ENCODE results near the gene EPHB1. TPM values are rescaled to one million over a fixed set of nuclear protein-coding genes. Genes with fewer than 3 reads are reported as not detected.

The EPHB1 gene
- total RNA-seq, 1 donor from 2014 or later = 1.6 TPM

- no peak overlapping the region for H3K4me3 ChIP-seq
- no peak for TF ChIP-seq CTCF (IDR thresholded peaks at IDR 0.05)
- H3K4me1 ChIP-seq = no peaks in the 10 kb centered on the region
- DNase-seq = no peak
- ATAC-seq = no peak
- H3K9me3 ChIP-seq = no peaks in the 10 kb centered on the region
- intact Hi-C loops (cut with DNase I) = no loop called here
- no peaks in the 10 kb centered on the region for H3K36me3 ChIP-seq
- no peaks in the 10 kb centered on the region for H3K27me3 ChIP-seq
- H3K27ac ChIP-seq = no peak overlapping the region
Measured at GRCh38 chr3:135215516-135215915, 420.5 kb downstream of the EPHB1 start.

DNA sequence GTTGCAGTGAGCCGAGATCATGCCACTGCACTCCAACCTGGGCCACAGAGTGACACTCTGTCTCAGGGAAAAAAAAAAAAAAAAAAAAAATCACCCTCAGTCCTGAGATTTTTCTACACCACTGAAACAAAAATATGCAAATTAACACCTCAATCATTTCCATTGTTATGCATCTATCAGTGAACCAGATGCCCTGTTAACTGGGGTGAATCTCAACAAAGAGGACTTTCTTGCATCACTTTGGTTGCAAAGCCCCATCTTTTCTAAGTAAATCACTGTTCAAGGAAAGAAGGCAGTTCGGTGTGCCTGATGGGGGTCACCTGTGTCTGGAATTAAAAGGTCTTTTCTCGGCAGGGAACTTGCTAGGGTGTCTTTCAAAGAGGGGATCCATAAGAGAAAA lies 421.6 kb downstream of the EPHB1 start:
- no peak for TF ChIP-seq CTCF (IDR thresholded peaks at IDR 0.05)
- Histone ChIP-seq H3K27me3 (no peaks in the 10 kb centered on the region), H3K4me3 (no peak overlapping the region), H3K4me1 (no peaks in the 10 kb centered on the region), H3K36me3 (no peaks in the 10 kb centered on the region), H3K27ac (no peak overlapping the region), H3K9me3 (no peaks in the 10 kb centered on the region)
- no peak for ATAC-seq
- intact Hi-C loops (cut with DNase I) = no loop called here
- DNase-seq = no peak

GRCh38 chr3:135217730-135218129 lies 422.7 kb downstream of the EPHB1 start:
- H3K27me3 ChIP-seq = no peaks in the 10 kb centered on the region
- no peaks in the 10 kb centered on the region for H3K9me3 ChIP-seq
- ATAC-seq (no peak), DNase-seq (no peak)
- no peaks in the 10 kb centered on the region for H3K36me3 ChIP-seq
- no peaks in the 10 kb centered on the region for H3K4me1 ChIP-seq
- intact Hi-C loops (cut with DNase I) = no loop called here
- no peak overlapping the region for H3K27ac ChIP-seq
- no peak overlapping the region for H3K4me3 ChIP-seq
- no peak for TF ChIP-seq CTCF (IDR thresholded peaks at IDR 0.05)

DNA sequence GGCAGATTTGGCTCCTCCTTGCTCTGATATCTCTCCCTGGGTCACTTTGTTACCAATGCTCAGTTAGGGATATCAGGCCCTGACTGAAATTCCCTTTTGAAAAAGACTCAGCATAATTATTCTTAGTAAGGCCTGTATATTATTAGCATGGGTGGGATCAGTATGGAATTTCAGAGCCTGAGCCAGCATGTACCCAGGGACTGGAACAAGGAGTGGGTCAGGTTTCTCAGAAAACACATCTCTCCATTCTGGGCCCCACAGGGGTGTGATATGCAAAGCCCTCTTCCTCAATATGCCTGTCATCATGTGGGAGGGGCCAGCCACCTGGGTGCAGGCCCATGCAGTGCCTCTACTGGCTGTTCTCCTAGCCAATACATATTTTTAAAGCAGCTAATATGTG lies 423.2 kb downstream of the EPHB1 start:
- intact Hi-C loops (cut with DNase I) = no loop called here
- Histone ChIP-seq H3K27ac (no peak overlapping the region), H3K27me3 (no peaks in the 10 kb centered on the region), H3K4me3 (no peak overlapping the region), H3K9me3 (no peaks in the 10 kb centered on the region), H3K4me1 (no peaks in the 10 kb centered on the region), H3K36me3 (no peaks in the 10 kb centered on the region)
- no peak for ATAC-seq
- no peak for TF ChIP-seq CTCF (IDR thresholded peaks at IDR 0.05)
- DNase-seq = no peak

GRCh38 chr3:135218782-135219181 lies 423.7 kb downstream of the EPHB1 start:
- ATAC-seq = no peak
- intact Hi-C loops (cut with DNase I) = no loop called here
- no peak for DNase-seq
- Histone ChIP-seq H3K27ac (no peak overlapping the region), H3K9me3 (no peaks in the 10 kb centered on the region), H3K4me3 (no peak overlapping the region), H3K36me3 (no peaks in the 10 kb centered on the region), H3K27me3 (no peaks in the 10 kb centered on the region), H3K4me1 (no peaks in the 10 kb centered on the region)
- TF ChIP-seq CTCF (IDR thresholded peaks at IDR 0.05) = no peak

DNA sequence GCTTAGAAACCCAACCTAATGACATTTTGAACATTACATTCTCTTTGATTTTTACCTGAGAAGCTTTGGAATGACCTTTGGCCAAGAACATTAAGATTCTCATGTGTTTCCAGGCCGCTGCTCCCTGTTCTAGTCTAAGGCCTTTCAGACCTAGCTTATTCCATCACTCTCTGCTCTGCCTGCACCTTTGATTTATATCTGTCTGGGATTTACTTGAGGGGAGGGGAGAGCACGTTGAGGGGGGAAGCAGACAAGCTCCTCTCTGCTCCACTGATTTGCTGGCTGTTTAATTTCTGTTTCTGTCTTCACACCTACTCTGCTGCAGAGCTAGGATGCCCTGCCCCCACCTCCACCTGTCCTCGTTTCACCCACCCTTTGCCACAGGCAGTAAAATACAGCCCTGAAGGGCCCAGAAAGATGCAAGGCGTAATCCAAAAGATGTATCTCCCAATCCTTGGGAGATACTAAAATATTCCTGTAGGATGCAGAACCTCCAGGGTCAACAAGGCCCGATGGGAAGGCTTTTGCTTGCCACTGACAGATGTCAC lies 429.8 kb downstream of the EPHB1 start:
- TF ChIP-seq CTCF (IDR thresholded peaks at IDR 0.05) = no peak
- no peaks in the 10 kb centered on the region for H3K36me3 ChIP-seq
- no peak overlapping the region for H3K27ac ChIP-seq
- H3K4me1 ChIP-seq = peaks cover 12% of the 10 kb centered on the region
- DNase-seq (no peak), ATAC-seq (no peak)
- no peaks in the 10 kb centered on the region for H3K9me3 ChIP-seq
- H3K27me3 ChIP-seq = no peaks in the 10 kb centered on the region
- intact Hi-C loops (cut with DNase I) = no loop called here
- H3K4me3 ChIP-seq = no peak overlapping the region

Data from upper lobe of right lung (tissue), 1 donor.